Astrocyte (in vitro differentiated cells and primary cell): ENCODE data around the gene PTRHD1. TPM values are rescaled to one million over a fixed set of nuclear protein-coding genes. Genes with fewer than 3 reads are reported as not detected.
A peak's percentile ranks its signal among the peaks of the same experiment; 100 is the strongest.

Source experiments
- DNase-seq: peaks from one replicate; pipeline ENCODE4 v3.0.0-alpha.2; 2010; ENCODE audit warnings: low read depth
- FAIRE-seq: peaks from 2 replicates; lab custom pipeline; 2011; peaks lifted over from hg19 to GRCh38; lab: Jason Lieb, UNC
- H2AFZ ChIP-seq: 2 replicates; pipeline ENCODE4 v1.6.0; 2012; ENCODE audit warnings: low read depth, low read length, inconsistent platforms
- H3K27ac ChIP-seq: 2 replicates; pipeline ENCODE4 v1.5.1; 2011; ENCODE audit warnings: low read depth, low read length, inconsistent platforms
- H3K27me3 ChIP-seq: 2 replicates; pipeline ENCODE4 v1.6.0; 2011; ENCODE audit warnings: low read length, inconsistent platforms; ENCODE audit not compliant: insufficient read depth
- H3K36me3 ChIP-seq: 2 replicates; pipeline ENCODE4 v1.5.1; 2011; ENCODE audit warnings: low read length, inconsistent platforms; ENCODE audit not compliant: insufficient read depth
- H3K4me1 ChIP-seq: 2 replicates; pipeline ENCODE4 v1.5.1; 2011; ENCODE audit warnings: low read length, inconsistent platforms; ENCODE audit not compliant: insufficient read depth
- H3K4me2 ChIP-seq: 2 replicates; pipeline ENCODE4 v1.6.0; 2012; ENCODE audit warnings: low read length, inconsistent platforms
- H3K4me3 ChIP-seq: 2 replicates; pipeline ENCODE4 v1.5.1; 2011; ENCODE audit warnings: low read depth, mild to moderate bottlenecking, low read length, inconsistent platforms; ENCODE audit not compliant: insufficient read depth
- H3K79me2 ChIP-seq: 2 replicates; pipeline ENCODE4 v1.6.0; 2012; ENCODE audit warnings: mild to moderate bottlenecking, low read length, inconsistent platforms; ENCODE audit not compliant: insufficient read depth
- H3K9ac ChIP-seq: 2 replicates; pipeline ENCODE4 v1.6.0; 2012; ENCODE audit warnings: mild to moderate bottlenecking, low read length, inconsistent platforms
- H3K9me3 ChIP-seq: 2 replicates; pipeline ENCODE4 v1.5.1; 2012; ENCODE audit warnings: low read depth, mild to moderate bottlenecking, low read length, inconsistent platforms; ENCODE audit not compliant: insufficient read depth
- H4K20me1 ChIP-seq: 2 replicates; pipeline ENCODE4 v1.6.0; 2012; ENCODE audit warnings: low read length, inconsistent platforms; ENCODE audit not compliant: insufficient read depth
- H3K27ac Mint-ChIP-seq: one replicate; pipeline ENCODE4 v1.8.0; 2021; ENCODE audit warnings: mild to moderate bottlenecking, mixed read lengths; ENCODE audit not compliant: unreplicated experiment
- H3K27me3 Mint-ChIP-seq: one replicate; pipeline ENCODE4 v1.8.0; 2021; ENCODE audit warnings: low read depth, mixed read lengths; ENCODE audit not compliant: unreplicated experiment
- H3K36me3 Mint-ChIP-seq: one replicate; pipeline ENCODE4 v1.8.0; 2021; ENCODE audit warnings: low read depth, mixed read lengths; ENCODE audit not compliant: unreplicated experiment
- H3K4me1 Mint-ChIP-seq: one replicate; pipeline ENCODE4 v1.8.0; 2021; ENCODE audit warnings: low read depth, mixed read lengths; ENCODE audit not compliant: unreplicated experiment
- H3K4me3 Mint-ChIP-seq: one replicate; pipeline ENCODE4 v1.8.0; 2021; ENCODE audit warnings: mild to moderate bottlenecking, moderate library complexity, mixed read lengths; ENCODE audit not compliant: unreplicated experiment
- H3K9me3 Mint-ChIP-seq: one replicate; pipeline ENCODE4 v1.8.0; 2021; ENCODE audit warnings: mild to moderate bottlenecking, mixed read lengths; ENCODE audit not compliant: unreplicated experiment
- CTCF ChIP-seq: IDR thresholded peaks from 2 replicates; pipeline ENCODE4 v1.5.1; 2011; ENCODE audit warnings: low read depth, mild to moderate bottlenecking, inconsistent platforms, low read length, moderate library complexity; ENCODE audit not compliant: insufficient read depth
- EZH2 ChIP-seq: IDR thresholded peaks from 2 replicates; pipeline ENCODE4 v1.6.1; 2012; ENCODE audit warnings: mild to moderate bottlenecking, low read length, inconsistent platforms; ENCODE audit not compliant: insufficient read depth
- total RNA-seq: library from RNA; stranded (reverse); gene quantifications from 2 replicates; pipeline ENCODE4 v1.2.1, GENCODE V29; 2021

The PTRHD1 gene
- total RNA-seq, 1 donor from 2014 or later, result 28.7 TPM

GRCh38 chr2:24792542-24792873 is 683 bp downstream of the PTRHD1 start:
- no peak for TF ChIP-seq CTCF
- no peak for TF ChIP-seq EZH2
- peaks cover 12% of the 10 kb centered on the region for H3K4me1 Mint-ChIP-seq
- H2AFZ ChIP-seq, result peak overlapping the region; percentile 93

GRCh38 chr2:24791452-24791851 is 1.7 kb downstream of the PTRHD1 start:
- no peak overlapping the region for H3K4me3 Mint-ChIP-seq
- peaks cover 32% of the 10 kb centered on the region for H3K79me2 ChIP-seq
- H3K9me3 Mint-ChIP-seq, result no peaks in the 10 kb centered on the region
- FAIRE-seq, result no peak
- H3K27me3 Mint-ChIP-seq, result no peaks in the 10 kb centered on the region
- no peak overlapping the region for H3K4me3 ChIP-seq
- H3K36me3 Mint-ChIP-seq, result peaks cover 5% of the 10 kb centered on the region
- H3K9ac ChIP-seq, result no peak overlapping the region
- peaks cover 12% of the 10 kb centered on the region for H3K4me1 Mint-ChIP-seq
- no peak overlapping the region for H3K27ac ChIP-seq
- no peak overlapping the region for H2AFZ ChIP-seq
- no peaks in the 10 kb centered on the region for H3K9me3 ChIP-seq
- peaks cover under 1% of the 10 kb centered on the region for H4K20me1 ChIP-seq
- no peak overlapping the region for H3K27ac Mint-ChIP-seq
- no peaks in the 10 kb centered on the region for H3K36me3 ChIP-seq
- H3K27me3 ChIP-seq, result no peaks in the 10 kb centered on the region
- no peak overlapping the region for H3K4me2 ChIP-seq
- H3K4me1 ChIP-seq, result peaks cover 10% of the 10 kb centered on the region
- TF ChIP-seq CTCF (no peak), EZH2 (no peak)
- no peak for DNase-seq

More at GRCh38 chr2:24792542-24792873, 683 bp downstream of the PTRHD1 start:
- no peaks in the 10 kb centered on the region for H3K9me3 Mint-ChIP-seq
- peaks cover 8% of the 10 kb centered on the region for H3K36me3 Mint-ChIP-seq
- H3K4me2 ChIP-seq, result peak overlapping the region; percentile 96
- peaks cover 8% of the 10 kb centered on the region for H4K20me1 ChIP-seq
- H3K4me3 Mint-ChIP-seq, result peak overlapping the region; percentile 96
- peak overlapping the region; percentile 88 for H3K4me3 ChIP-seq
- no peak for FAIRE-seq
- H3K27ac Mint-ChIP-seq, result peak overlapping the region; percentile 99
- H3K9ac ChIP-seq, result peak overlapping the region; percentile 97
- DNase-seq, result no peak
- H3K36me3 ChIP-seq, result no peaks in the 10 kb centered on the region
- peak overlapping the region; percentile 98 for H3K27ac ChIP-seq
- H3K79me2 ChIP-seq, result peaks cover 42% of the 10 kb centered on the region
- no peaks in the 10 kb centered on the region for H3K27me3 Mint-ChIP-seq
- H3K4me1 ChIP-seq, result peaks cover 10% of the 10 kb centered on the region
- H3K27me3 ChIP-seq, result no peaks in the 10 kb centered on the region
- no peaks in the 10 kb centered on the region for H3K9me3 ChIP-seq

DNA sequence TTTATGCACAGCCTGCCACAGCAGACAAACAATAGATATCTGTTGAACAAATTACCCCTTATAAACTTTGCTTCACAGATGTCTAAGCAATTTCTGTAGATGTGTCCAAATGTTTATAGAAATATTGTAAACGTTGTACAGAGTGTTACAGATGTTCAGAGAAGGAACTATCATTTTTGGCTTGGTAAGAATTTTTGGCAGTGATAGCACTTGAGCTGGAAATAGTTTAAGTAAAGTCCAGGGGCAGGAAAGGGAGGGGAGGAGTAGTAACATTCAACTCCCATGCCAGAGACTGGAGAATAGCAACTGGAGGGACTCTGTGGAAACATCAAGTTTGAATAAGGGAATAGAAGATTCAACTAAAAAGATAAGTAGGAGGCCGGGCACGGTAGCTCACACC is 4.4 kb downstream of the PTRHD1 start:
- no peak for DNase-seq
- H3K4me3 Mint-ChIP-seq, result no peak overlapping the region
- H3K9ac ChIP-seq, result no peak overlapping the region
- TF ChIP-seq EZH2 (no peak), CTCF (no peak)
- peaks cover 5% of the 10 kb centered on the region for H3K79me2 ChIP-seq
- no peaks in the 10 kb centered on the region for H3K9me3 ChIP-seq
- no peak overlapping the region for H3K4me2 ChIP-seq
- peaks cover 5% of the 10 kb centered on the region for H3K4me1 ChIP-seq
- H3K36me3 Mint-ChIP-seq, result peaks cover 5% of the 10 kb centered on the region
- H2AFZ ChIP-seq, result no peak overlapping the region
- peaks cover 7% of the 10 kb centered on the region for H3K4me1 Mint-ChIP-seq
- no peaks in the 10 kb centered on the region for H3K27me3 ChIP-seq
- FAIRE-seq, result no peak
- no peaks in the 10 kb centered on the region for H4K20me1 ChIP-seq
- H3K4me3 ChIP-seq, result no peak overlapping the region
- H3K27ac ChIP-seq, result no peak overlapping the region
- H3K27me3 Mint-ChIP-seq, result no peaks in the 10 kb centered on the region
- no peak overlapping the region for H3K27ac Mint-ChIP-seq
- no peaks in the 10 kb centered on the region for H3K36me3 ChIP-seq
- no peaks in the 10 kb centered on the region for H3K9me3 Mint-ChIP-seq
